Activated T-cell treated with anti-CD3 and anti-CD28 coated beads, Interleukin-2, amount 50 U/mL, for 48 hours (primary cell): ENCODE results near the gene SIVA1.

Source experiments
- DNase-seq, 2 experiments: peaks; one replicate each; pipeline ENCODE4 v3.0.0-alpha.2; 2020

Gene SIVA1

DNA sequence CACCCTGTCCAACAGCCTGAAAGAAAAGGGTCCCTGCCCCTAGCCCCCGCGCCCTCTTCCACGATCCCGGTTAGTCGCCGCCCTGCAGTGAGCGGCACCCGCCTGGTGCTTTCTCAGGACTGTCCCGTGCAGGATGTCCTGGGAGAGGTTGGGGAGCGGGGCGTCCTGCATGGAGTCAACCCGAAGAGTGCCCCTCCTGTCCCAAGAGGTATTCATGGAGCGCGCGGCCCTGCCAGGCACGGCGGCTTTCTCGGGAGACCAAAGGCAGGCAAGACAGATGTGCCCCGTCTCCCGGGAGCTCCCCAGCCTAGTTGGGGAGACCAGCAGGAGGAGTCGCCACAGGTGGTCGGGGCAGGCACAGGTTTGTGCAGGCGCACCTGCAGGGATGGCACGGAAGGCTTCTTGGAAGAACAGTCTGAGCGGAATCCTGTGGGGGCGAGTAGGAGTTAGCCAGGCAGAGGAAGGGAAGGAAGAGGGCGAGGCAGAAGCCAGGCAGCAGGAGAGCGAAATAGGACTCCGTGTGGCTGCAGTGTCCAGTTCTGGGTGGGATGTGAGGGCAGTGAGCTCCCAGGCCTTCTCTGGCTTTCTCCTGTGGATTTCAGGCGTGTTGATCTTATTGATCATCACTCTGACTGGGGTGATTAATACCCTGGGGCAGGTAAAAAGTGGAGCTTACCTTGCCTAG is 723 bp downstream of the SIVA1 start:
- DNase-seq: peak; percentile 41 to 43

DNA sequence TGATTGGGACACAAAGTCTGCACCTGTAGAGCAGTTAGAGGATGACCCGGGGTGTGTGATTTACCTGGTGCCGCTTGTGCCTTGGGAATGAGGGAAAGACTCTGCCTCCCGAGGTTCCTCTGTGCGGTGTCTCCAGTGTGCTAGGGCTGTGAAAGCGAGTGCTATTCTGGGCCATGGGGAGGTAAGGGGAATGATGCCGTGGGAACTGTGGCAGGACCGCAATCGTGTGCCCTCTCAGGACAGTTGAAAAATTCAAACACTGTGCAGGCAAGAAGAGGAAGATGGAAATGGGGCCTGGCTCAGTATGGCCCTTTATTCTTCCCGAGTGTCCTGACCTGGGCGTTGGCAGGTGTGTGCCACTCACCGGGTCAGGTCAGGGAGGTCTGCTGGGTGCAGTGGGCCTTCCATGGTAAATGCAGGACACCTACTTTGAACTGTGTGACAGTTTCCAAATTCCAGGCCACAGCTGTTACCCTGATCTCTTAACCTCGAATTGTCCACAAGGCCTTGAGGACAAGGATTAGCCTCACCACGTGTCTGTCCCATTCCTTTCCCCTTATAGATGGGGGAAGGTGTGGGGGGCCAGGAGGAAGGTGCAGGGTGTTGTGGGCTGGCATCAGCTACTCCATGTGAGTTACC is 1.4 kb downstream of the SIVA1 start:
- DNase-seq: no peak

DNA sequence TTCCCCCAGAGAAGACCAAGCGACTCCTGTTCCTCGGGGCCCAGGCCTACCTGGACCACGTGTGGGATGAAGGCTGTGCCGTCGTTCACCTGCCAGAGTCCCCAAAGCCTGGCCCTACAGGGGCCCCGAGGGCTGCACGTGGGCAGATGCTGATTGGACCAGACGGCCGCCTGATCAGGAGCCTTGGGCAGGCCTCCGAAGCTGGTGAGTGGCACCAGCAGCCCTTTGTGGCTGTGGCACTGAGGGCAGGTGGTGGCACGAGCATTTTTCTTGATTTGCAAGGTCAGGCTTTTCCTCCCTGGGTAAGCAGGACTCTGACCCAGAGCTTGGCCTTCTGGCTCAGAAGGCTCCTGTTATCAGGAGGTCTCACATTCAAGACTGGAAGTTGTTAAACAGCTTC is 2.7 kb downstream of the SIVA1 start:
- DNase-seq: no peak

DNA sequence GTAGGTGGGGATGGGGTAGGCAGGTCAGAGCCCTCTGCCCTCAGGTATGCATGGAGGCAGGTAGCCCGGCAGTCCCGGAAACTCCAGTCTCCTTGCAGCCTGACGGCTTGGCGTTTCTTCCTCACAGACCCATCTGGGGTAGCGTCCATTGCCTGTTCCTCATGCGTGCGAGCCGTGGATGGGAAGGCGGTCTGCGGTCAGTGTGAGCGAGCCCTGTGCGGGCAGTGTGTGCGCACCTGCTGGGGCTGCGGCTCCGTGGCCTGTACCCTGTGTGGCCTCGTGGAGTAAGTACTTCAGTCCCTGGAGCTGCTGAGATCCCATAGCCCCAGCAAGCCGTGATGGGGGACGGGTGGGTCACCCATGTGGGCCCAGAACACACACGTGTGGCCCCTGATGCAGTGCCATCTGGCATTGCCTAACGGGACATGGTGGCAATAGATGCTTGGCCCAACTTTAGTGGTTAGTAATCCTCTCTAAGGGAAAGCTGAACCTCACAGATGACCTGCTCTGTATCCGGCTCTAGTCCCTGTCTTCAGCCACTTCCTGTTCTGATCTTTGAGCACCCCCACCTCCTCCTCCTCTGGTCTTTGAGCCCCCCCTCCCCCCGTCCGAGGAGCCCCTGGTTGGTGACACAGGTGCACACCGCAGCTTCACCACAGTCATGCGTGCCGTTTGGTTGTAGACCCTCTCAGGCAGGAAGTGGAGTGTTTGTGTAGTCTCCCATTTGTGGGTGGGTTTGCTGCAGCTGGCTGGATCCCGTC is 3.7 kb downstream of the SIVA1 start:
- no peak for DNase-seq

DNA sequence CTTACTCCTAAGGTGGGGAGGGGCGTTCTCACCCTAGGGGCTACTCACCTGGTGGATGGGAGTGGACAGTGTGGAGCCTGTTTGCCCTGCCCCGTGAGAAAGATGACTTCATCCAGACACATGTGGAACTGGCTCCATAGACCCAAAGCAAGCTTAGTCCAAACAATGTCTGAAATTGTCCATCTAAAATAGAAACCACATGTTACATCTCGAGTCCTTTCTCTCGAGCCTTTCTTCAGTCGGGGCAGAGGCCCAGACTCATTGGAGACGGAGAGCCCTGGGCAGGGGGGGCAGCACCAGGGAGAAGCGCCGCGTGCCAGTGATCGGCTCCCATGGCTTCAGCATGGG is 4.3 kb downstream of the SIVA1 start:
- no peak for DNase-seq

DNA sequence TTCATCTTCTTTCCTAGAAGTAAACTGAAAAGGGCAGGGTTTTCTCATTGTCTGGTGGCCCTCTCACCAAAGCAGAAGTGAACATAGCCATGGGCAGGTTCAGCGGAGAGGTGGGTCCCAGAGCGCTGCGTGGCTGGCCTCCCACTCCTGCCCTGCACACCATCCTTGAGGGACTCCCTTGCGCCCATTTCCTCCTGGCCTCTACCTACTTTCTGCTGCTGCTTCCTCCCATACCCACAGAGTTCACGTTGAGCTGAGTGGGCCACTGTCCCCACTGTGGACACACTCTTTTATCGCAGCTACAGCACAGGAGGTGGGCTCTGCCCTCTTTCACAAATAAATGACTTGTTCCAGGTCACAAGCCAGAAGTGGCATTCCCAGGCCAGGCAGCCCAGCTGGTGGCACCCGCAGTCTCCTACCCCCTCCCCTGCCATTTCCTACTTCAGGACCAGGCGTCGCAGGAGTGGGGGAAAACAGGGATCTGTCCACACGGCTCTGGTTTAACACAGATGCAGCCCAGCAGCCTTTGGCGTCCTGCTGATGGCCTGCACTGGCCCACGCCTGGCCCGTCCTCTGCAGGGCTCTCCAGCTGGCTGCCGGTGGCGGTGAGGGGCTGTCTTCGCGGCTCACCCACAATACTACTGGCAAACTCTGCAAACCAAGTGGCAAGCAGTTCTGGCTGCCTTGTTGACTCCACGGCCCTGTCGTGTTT is 4.9 kb downstream of the SIVA1 start:
- no peak for DNase-seq

DNA sequence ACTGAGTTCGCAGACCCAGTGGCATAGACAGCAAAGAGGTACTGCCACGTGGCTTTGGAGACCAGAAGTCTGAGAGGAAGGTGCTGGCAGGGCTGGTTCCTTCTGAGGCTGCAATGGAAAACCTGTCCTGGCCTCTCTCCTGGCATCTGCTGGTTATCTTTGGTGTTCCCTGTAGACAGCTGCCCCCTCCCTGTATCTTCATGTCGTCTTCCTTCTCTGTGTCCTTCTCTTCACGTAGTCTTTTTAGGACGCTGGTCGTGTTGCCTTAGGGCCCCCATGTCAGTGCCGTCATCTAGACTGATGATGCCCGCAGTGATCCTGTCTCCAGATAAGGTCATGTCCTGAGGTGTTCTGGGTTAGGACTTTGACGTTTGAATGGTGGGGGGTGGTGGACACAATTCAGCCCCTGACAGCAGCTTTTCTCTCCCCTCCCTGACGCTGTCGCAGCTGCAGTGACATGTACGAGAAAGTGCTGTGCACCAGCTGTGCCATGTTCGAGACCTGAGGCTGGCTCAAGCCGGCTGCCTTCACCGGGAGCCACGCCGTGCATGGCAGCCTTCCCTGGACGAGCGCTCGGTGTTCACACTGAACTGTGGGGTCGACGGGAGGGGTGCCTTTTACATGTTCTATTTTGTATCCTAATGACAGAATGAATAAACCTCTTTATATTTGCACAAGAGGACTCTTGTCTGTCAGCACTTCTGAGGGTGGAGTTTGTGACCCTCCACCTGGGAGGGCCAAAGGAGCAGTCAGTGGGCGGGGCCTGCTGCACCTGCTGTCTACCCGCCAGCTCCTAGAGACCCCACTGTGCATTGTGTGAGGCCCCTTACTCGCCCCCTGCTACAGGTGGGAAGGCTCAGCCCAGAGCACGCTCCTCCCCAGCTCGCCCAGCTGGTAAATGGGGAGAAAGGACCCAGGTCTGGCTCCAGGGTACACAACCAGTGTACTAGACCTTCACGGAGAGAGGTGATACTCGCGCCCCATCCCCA is 6.3 kb downstream of the SIVA1 start:
- DNase-seq: no peak

DNA sequence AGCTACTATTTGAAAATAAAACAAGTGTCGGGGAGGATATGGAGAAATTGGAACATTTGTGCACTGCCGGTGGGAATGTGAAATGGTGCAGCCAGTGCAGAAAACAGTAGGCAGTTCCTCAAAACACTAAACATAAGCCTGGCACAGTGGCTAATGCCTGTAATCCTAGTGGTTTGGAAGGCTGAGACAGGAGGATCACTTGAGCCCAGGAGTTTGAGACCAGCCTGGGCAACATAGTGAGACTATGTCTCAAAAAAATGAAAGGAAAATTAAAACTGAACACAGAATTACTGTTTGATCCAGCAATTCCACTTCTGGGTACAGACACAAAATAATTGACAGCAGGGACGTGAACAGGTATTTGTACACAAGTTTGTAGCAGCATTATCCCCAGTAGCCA is 12.6 kb downstream of the SIVA1 start:
- no peak for DNase-seq

DNA sequence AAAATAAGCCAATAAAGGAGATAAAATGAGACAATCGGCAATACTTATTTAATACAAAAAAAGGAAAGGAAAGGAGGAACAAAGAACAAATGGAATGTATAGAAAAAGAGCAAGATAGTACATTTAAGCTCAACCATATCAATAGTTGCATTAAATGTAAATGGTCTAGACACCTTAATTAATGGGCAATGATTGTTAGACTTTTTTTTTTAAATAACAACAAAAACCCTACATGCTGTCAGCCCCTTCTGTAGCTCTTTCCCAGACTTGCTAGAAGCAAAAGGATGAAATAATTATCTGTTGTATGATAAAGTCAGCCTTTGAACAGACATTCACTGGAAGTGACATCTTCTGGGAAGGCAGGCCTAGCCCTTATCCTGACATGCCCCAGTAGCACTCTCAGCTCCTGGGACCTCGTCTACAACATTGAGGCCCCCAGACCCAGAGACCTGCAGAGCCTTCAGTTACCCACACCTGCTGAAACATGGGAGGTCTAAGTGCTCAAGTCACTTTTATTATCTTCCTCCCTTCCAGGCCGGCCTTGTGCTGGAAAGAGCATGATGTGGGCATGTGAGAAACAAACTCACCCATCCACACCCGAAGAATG is 13.4 kb downstream of the SIVA1 start:
- DNase-seq: no peak

DNA sequence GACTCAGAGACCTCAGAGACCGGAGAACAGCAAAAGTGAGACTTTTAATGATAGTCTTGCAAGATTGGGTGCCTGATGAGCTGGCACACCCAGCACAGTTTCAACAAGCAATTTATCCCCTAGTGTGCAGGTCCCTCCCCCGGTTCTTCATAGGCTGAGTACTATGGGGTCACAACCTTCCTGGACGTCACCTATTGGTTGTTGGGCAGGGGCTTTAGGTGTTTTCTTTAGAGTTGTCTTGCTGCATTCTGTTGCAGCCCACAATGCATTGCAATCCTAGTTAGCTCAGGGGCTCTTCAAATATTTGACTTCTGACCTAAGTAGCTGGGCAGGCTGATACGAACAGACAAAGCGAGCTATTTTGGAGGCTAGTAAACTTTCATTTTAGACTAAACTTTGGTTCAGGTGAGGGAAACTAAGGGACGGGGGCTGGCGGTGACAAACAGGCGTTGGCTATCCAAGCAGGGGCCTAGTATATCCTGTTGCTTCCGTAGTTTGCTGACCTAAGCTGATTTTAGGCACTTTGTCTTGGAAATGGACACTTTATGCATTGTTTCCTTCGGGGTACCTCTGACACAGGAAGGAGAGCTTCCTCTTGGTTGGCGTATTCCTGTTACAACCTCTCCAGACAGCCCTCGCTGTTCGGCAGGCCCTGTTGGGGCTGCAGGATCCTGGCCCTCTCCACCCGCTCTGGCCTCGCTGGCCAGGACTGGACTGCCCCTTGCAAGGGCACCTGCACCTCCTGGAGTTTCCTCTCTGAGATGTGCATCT is 14.1 kb downstream of the SIVA1 start:
- DNase-seq: no peak

DNA sequence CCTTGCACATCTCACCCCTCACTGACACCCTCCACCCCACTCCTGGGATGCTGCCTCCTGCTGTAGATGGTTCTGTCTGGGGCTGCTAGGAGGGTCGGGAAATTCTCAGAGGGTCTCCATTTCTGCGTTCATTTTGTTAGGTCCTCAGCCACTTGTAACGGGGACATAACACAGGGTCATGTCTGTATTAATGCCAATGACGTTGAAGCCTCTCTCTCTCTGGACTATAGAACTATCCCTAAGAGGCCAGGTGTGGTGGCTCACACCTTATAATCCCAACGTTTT is 14.6 kb downstream of the SIVA1 start:
- no peak for DNase-seq

DNA sequence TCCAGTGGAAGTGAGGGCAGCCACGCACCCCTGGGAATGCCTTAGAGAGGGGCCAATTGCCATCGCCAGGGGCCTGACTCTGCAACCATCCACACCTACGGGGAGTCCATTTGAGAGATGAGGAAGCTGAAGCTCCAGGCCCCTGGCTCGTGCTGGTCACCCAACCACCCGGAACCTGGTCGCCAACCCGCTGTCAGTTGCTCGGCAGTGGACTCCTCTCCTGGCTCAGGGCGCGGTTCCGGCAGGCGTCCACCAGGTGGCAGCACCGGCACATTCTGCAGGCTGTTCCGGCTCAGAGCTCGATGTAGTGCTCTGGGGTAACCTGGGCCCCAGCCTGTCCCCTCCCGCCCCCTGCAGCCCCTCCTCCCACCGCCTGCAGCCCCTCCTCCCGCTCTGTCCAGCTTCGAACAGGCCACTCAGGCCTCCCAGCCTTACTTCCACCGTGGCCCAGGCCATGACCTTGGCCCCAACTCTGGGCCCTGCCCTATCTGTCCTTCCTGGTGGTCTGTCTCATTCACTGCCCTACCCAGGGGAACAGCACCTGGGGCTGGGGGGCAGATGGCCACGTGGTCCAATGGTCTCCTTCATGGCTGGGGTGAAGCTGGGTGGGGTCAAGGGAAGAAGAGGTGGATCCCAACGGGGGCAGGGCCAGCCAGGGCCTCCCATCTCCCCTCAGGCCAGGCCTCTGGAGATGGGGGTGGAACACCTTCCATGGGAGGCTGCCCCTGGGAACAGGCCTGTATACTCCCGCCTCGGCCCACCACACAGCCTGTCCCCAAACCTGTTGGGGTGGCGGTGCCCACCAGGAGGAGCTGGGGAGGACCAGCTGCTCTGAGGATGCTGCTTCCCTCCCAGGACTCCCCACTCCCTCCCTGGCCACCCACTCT is 15.7 kb downstream of the SIVA1 start:
- DNase-seq: peak; percentile 96 to 97

DNA sequence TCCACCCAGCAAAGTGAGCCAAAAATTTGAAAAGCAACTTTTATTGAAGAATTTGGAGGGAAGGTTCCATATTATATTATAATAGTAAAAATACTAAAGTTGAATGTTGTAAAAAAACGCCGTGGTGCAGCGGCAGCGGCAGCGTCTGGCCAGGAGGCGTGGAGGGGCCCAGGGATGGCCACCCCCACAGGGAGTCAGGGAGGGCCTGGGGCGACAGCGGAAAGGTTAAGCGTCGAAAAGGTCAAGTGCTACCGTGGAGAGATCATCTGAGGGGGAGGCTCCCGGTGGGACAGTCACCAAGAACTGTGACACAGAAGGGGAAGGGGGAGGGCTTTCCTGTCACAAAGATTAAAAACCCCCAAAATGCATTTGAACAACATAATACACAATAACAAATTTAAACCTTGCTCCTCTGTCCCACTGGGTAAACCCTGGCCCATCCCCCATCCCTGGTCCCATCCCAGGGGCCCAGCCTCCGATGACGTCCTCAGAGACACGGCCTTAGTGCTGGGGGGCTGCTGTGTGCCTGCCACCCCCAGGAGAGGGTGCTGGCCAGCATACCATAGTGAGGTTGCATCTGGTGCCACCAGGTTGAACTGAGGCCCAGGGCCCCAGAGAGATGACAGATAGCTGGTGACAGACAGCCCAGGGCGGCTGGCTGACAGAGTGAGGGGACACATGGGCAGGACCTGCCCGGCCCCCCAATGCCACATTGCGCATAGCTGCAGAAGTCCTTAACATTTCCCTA is 16.6 kb downstream of the SIVA1 start:
- DNase-seq: no peak

DNA sequence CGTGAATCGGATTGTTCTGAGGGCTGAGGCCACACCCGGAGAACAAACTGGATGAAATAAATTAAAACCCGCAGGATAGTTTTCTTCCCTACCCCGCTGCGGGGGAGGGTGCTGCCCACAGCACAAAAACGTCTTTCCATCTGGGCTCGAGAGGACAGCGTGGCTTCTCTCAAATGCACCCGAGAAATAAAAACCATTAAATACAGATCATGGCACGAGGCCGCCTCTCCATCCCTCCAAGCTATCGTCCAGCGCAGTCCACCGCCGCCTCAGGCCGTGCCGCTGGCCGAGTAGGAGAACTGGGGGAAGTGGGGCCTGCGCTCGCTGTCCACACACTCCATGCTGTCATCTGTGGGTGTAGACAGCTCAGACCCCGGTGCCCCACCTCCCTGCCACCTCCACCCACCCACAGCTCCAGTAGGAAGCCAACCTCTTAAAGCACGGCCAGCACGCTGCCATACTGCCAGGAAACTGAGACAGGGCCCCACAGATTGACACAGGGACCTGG is 17.2 kb downstream of the SIVA1 start:
- no peak for DNase-seq

DNA sequence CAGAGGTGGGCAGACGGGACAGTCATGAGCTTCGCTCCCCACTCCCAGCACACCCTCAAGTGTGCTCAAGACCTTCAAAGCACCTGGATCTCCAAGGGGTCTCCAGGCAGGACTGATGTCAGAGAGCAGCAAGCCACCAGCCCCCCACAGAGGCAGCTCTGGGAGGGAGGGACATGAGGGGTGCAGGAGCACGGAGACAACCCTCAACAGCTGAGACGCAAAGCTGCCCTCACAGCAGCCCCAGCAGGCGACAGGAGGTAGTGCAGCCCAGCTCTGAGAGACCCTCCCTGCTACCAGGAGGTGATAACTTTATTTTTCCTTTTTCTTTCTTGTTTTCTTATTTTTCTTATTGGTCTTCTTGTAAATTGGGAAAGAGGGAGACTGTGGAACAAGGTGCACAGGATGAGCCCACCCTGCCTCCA is 17.9 kb downstream of the SIVA1 start:
- DNase-seq: peak in 1 of 2 experiments; percentile 54

DNA sequence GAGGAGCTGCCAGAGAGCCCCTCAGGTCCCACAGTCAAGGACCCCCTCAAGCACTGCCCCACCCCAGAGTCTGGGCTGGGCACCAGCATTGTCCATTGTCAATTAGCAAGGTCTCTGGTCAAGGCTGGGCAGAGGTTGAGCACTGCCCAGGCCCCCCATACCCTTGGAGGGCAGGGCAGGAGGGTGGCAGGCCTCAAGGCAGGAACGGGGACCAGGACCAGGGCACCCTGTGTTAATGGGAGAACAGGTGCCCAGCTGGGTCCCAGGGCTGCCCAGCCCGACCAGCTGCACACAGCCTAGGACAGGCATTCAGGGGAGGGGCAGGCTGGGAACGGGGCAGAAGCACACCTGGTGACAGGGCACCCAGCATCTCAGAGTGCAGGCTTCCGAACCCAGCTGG is 18.4 kb downstream of the SIVA1 start:
- no peak for DNase-seq

DNA sequence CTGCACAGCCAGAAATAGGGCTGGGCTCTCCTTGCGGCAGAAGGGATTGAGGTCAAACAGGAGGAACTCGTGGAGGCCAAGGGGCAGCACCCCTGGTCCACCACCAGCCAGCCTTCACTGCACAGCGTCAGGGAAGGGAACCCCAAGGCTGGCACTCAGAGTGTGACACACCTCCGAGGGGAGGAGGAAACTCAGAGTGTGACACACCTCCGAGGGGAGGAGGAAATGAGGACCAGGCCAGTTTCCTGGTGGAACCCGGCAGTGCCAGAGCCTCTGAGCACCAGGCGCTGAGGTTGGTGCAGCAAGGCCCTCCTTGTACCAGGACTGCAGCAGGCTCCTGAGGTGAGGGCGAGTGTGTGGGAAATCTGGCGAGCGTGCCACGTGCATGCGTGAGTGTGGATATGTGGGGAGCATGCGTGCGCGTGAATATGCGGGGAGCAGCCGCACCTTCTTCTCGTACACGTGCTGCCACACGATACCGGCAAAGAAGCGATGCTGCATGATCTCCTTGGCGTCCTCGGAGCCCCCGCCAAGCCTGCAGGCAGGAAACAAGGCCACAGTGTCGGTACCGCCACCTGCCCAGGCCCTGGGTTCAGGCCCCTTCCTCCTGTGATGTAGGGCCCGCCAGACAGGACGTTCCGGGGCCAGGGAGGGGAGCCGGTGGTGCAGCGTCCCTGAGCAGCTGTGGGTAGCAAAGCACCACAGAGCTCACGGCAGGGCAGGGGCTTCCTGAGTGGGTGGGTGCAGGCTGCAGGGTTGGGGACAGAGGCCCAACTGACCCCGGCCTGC is 19.2 kb downstream of the SIVA1 start:
- no peak for DNase-seq
